A549 (cell line): ENCODE data around the gene AFF3. TPM values are rescaled to one million over a fixed set of nuclear protein-coding genes. Genes with fewer than 3 reads are reported as not detected.

ENCODE experiments used
- ATAC-seq, 2 experiments: fragments of 200-7000 bp in 1 of 2; fragments of >200 bp in 1 of 2; cut with Nextera tagmentation in 1 of 2; cut with Tn5 transposase in 1 of 2; 3 replicates each; pipeline versions ENCODE4 v1.8.0 to v1.9.1; 2018 to 2020; ENCODE audit warnings: mild to moderate bottlenecking in 1 of 2, moderate library complexity in 1 of 2
- CTCF ChIA-PET: fragments of 300-600 bp; sonication (Branson Sonifier 250); formaldehyde crosslinking; extraction: SDS; loops from one replicate; lab custom pipeline; 2021; ENCODE audit warnings: antibody characterized with exemption, inconsistent platforms; lab: Yijun Ruan, JAX
- POLR2A ChIA-PET: fragments of 350-600 bp; formaldehyde crosslinking; extraction: SDS; loops from one replicate; lab custom pipeline; 2021; ENCODE audit warnings: antibody characterized with exemption, inconsistent platforms; lab: Yijun Ruan, JAX
- DNase-seq, 2 experiments: peaks; one replicate each; pipeline versions ENCODE4 v3.0.0 to v3.0.0-alpha.2; 2011 to 2016; ENCODE audit warnings: low read depth in 1 of 2, low spot score in 1 of 2
- FAIRE-seq: peaks from 2 replicates; lab custom pipeline; 2011; peaks lifted over from hg19 to GRCh38; lab: Jason Lieb, UNC
- H3K27ac ChIP-seq, 2 experiments: fragments of >200 bp; sonication (Bioruptor Twin); formaldehyde crosslinking; 3 replicates each; pipeline ENCODE4 v1.5.1; 2016 to 2017
- H3K4me1 ChIP-seq: fragments of >200 bp; sonication (Bioruptor Twin); formaldehyde crosslinking; 3 replicates; pipeline ENCODE4 v1.6.1; 2016
- H3K4me2 ChIP-seq: fragments of >200 bp; sonication (Bioruptor Twin); formaldehyde crosslinking; 3 replicates; pipeline ENCODE4 v1.6.1; 2016
- H3K4me3 ChIP-seq: fragments of >200 bp; sonication (Bioruptor Twin); formaldehyde crosslinking; 3 replicates; pipeline ENCODE4 v1.5.1; 2016
- H3K9me3 ChIP-seq: fragments of >200 bp; sonication (Bioruptor Twin); formaldehyde crosslinking; 3 replicates; pipeline ENCODE4 v1.6.1; 2016
- CBX2 ChIP-seq: fragments of 200-600 bp; sonication (generic); IDR thresholded peaks from 2 replicates; pipeline ENCODE4 v1.6.1; 2016; ENCODE audit warnings: low read depth, mild to moderate bottlenecking, borderline replicate concordance
- CBX8 ChIP-seq: fragments of 200-600 bp; sonication (generic); IDR thresholded peaks from 2 replicates; pipeline ENCODE4 v1.6.1; 2016
- CHD2 ChIP-seq: fragments of 150-350 bp; IDR thresholded peaks from 2 replicates; pipeline ENCODE4 v1.6.1; 2014; ENCODE audit warnings: low read length; ENCODE audit not compliant: partially characterized antibody
- CHD4 ChIP-seq: fragments of 200-600 bp; sonication (generic); IDR thresholded peaks from 2 replicates; pipeline ENCODE4 v1.6.1; 2016; ENCODE audit warnings: antibody characterized with exemption, mild to moderate bottlenecking, borderline replicate concordance
- CTCF ChIP-seq: fragments of >200 bp; sonication (Bioruptor Twin); formaldehyde crosslinking; IDR thresholded peaks from 3 replicates; pipeline ENCODE4 v1.5.1; 2016
- ELK1 ChIP-seq: fragments of 150-350 bp; IDR thresholded peaks from 2 replicates; pipeline ENCODE4 v1.6.1; 2014; ENCODE audit warnings: low read depth, mild to moderate bottlenecking, low read length
- ESRRA ChIP-seq: fragments of 150-350 bp; IDR thresholded peaks from 2 replicates; pipeline ENCODE4 v1.6.1; 2014; ENCODE audit warnings: mild to moderate bottlenecking, low read length, borderline replicate concordance
- FOSL2 ChIP-seq, 2 experiments: fragments of 450-650 bp in 1 of 2; fragments of >200 bp in 1 of 2; sonication (Bioruptor Twin) in 1 of 2; formaldehyde crosslinking; IDR thresholded peaks; 2 replicates each; pipeline versions ENCODE4 v1.5.0 to v1.6.1; 2016 to 2020; ENCODE audit warnings: mild to moderate bottlenecking in 1 of 2, moderate library complexity in 1 of 2
- FOXS1 ChIP-seq: fragments of 250-450 bp; sonication (Bioruptor Pico); IDR thresholded peaks from 2 replicates; pipeline ENCODE4 v1.5.0; 2020; ENCODE audit warnings: mild to moderate bottlenecking, moderate library complexity
- GATA3 ChIP-seq: IDR thresholded peaks from 2 replicates; pipeline ENCODE4 v1.6.1; 2012; ENCODE audit warnings: borderline replicate concordance
- HDAC2 ChIP-seq: fragments of 200-600 bp; sonication (generic); IDR thresholded peaks from 2 replicates; pipeline ENCODE4 v1.6.1; 2016
- HES2 ChIP-seq: fragments of >200 bp; sonication (Bioruptor Twin); formaldehyde crosslinking; IDR thresholded peaks from 2 replicates; pipeline ENCODE4 v1.6.1; 2016
- HEYL ChIP-seq: fragments of 250-450 bp; sonication (Bioruptor Pico); IDR thresholded peaks from 2 replicates; pipeline ENCODE4 v1.8.0; 2021; ENCODE audit warnings: mild to moderate bottlenecking, moderate library complexity
- HOXA7 ChIP-seq: fragments of 250-450 bp; sonication (Bioruptor Pico); IDR thresholded peaks from 2 replicates; pipeline ENCODE4 v1.5.0; 2020; ENCODE audit warnings: mild to moderate bottlenecking, moderate library complexity
- HOXB13 ChIP-seq: fragments of 250-450 bp; sonication (Bioruptor Pico); IDR thresholded peaks from 2 replicates; pipeline ENCODE4 v1.5.0; 2020; ENCODE audit warnings: low read depth, mild to moderate bottlenecking, moderate library complexity
- HOXB5 ChIP-seq: fragments of 250-450 bp; sonication (Bioruptor Pico); IDR thresholded peaks from 2 replicates; pipeline ENCODE4 v1.5.0; 2020; ENCODE audit warnings: mild to moderate bottlenecking, moderate library complexity
- JUNB ChIP-seq: fragments of >200 bp; sonication (Bioruptor Twin); formaldehyde crosslinking; IDR thresholded peaks from 2 replicates; pipeline ENCODE4 v1.6.1; 2016
- KDM1A ChIP-seq: fragments of 200-600 bp; sonication (generic); IDR thresholded peaks from 2 replicates; pipeline ENCODE4 v1.6.1; 2016; ENCODE audit warnings: low read depth, mild to moderate bottlenecking
- MYC ChIP-seq: IDR thresholded peaks from 2 replicates; pipeline ENCODE4 v1.6.1; 2012; ENCODE audit warnings: mild to moderate bottlenecking, inconsistent platforms, low read length, improper control_type of control experiment, borderline replicate concordance
- NR3C1 ChIP-seq: fragments of >200 bp; sonication (Bioruptor Twin); formaldehyde crosslinking; IDR thresholded peaks from 3 replicates; pipeline ENCODE4 v1.6.1; 2017
- POLR2A ChIP-seq: IDR thresholded peaks from 2 replicates; pipeline ENCODE4 v1.6.1; 2012; ENCODE audit warnings: mild to moderate bottlenecking, low read length
- REST ChIP-seq: fragments of 200-600 bp; sonication (generic); IDR thresholded peaks from 2 replicates; pipeline ENCODE4 v1.6.1; 2016; ENCODE audit warnings: antibody characterized with exemption, mild to moderate bottlenecking, moderate library complexity
- RNF2 ChIP-seq: fragments of 200-600 bp; sonication (generic); IDR thresholded peaks from 2 replicates; pipeline ENCODE4 v1.6.1; 2016; ENCODE audit warnings: low read depth, mild to moderate bottlenecking, antibody characterized with exemption, moderate library complexity, borderline replicate concordance
- SMC3 ChIP-seq: fragments of >200 bp; sonication (Bioruptor Twin); formaldehyde crosslinking; IDR thresholded peaks from 3 replicates; pipeline ENCODE4 v1.6.1; 2018; ENCODE audit warnings: inconsistent platforms
- TP53 ChIP-seq: fragments of 250-450 bp; sonication (Bioruptor Pico); IDR thresholded peaks from 2 replicates; pipeline ENCODE4 v1.5.0; 2021; ENCODE audit warnings: mild to moderate bottlenecking, moderate library complexity
- ZC3H11A ChIP-seq: fragments of 450-650 bp; IDR thresholded peaks from 2 replicates; pipeline ENCODE4 v1.6.1; 2014; ENCODE audit warnings: antibody characterized with exemption, mild to moderate bottlenecking
- ZFP36 ChIP-seq: fragments of 450-650 bp; IDR thresholded peaks from 2 replicates; pipeline ENCODE4 v1.6.1; 2014; ENCODE audit warnings: borderline replicate concordance; ENCODE audit not compliant: partially characterized antibody
- WGBS: methylation state at CpG from one replicate; pipeline ENCODE4 v1.1.6; 2017; ENCODE audit errors: missing lambda C conversion rate; 5-methylcytosine and 5-hydroxymethylcytosine counted together
- polyA plus RNA-seq, 4 experiments: library from polyadenylated mRNA; depleted of rRNA in 3 of 4; stranded (reverse); fragments of >200 nt; fragmentation: RNase III in 1 of 4; extraction: RNeasy Plus Mini Kit Qiagen cat#74134 plus additional on column Dnase treatment in 1 of 4; gene quantifications; 2 replicates in 3 of 4; 3 replicates in 1 of 4; pipeline ENCODE4 v1.2.3, GENCODE V29; 2011 to 2017

The AFF3 gene
- polyA plus RNA-seq, 2 of the 4 experiments (the other 2 are of a cell fraction), result not detected

GRCh38 chr2:99621106-99621505 lies 521.3 kb downstream of the AFF3 start (continued):
- no peak for TF ChIP-seq ESRRA
- TF ChIP-seq, all 56 proteins: peak for 0

GRCh38 chr2:99619151-99619550 lies 523.2 kb downstream of the AFF3 start:
- Histone ChIP-seq H3K4me1 (no peaks in the 10 kb centered on the region), H3K27ac (no peak overlapping the region), H3K9me3 (no peaks in the 10 kb centered on the region), H3K4me3 (no peak overlapping the region), H3K4me2 (no peak overlapping the region)
- 88% methylated on average over 1 of the region's 1 CpG for WGBS
- ChIA-PET CTCF (interaction anchor here (1.2 kb wide), 1 partner anchor 60 kb away, joined by 4 read pairs; no protein-coding TSS in a partner anchor), POLR2A (no interaction called here)
- DNase-seq (no peak), ATAC-seq (no peak), FAIRE-seq (no peak)
- TF ChIP-seq NR3C1, result no peak
- TF ChIP-seq ELK1, result no peak
- no peak for TF ChIP-seq POLR2A
- TF ChIP-seq HES2, result no peak
- TF ChIP-seq CTCF, result no peak
- TF ChIP-seq CHD4, result no peak
- TF ChIP-seq SMC3, result no peak
- TF ChIP-seq REST, result no peak
- TF ChIP-seq ESRRA, result no peak
- TF ChIP-seq HEYL (CRISPR knock-in tag), result no peak
- TF ChIP-seq MYC, result no peak
- TF ChIP-seq FOSL2 (IDR thresholded peaks at IDR 0.05), result no peak
- TF ChIP-seq FOSL2 (CRISPR knock-in tag; IDR thresholded peaks at IDR 0.05), result no peak
- TF ChIP-seq CBX2, result no peak
- TF ChIP-seq KDM1A, result no peak

GRCh38 chr2:99618579-99619097 lies 523.8 kb downstream of the AFF3 start:
- CTCF ChIA-PET, result interaction anchor here (0.7 to 1.2 kb wide), 2 partner anchors 59 to 1169 kb away, joined by 3 to 4 read pairs; no protein-coding TSS in a partner anchor
- DNase-seq, result no peak
- 3% methylated on average over 6 of the region's 6 CpGs for WGBS
- TF ChIP-seq ZC3H11A (no peak), RNF2 (no peak), REST (no peak), HOXA7 (CRISPR knock-in tag) (no peak), ZFP36 (no peak), FOXS1 (CRISPR knock-in tag) (no peak), HEYL (CRISPR knock-in tag) (no peak), HOXB5 (CRISPR knock-in tag) (no peak), TP53 (no peak), HDAC2 (no peak), CBX8 (no peak), CHD2 (no peak), GATA3 (no peak), HOXB13 (CRISPR knock-in tag) (no peak), JUNB (no peak)

More at GRCh38 chr2:99618579-99619097, 523.8 kb downstream of the AFF3 start:
- no peak overlapping the region for H3K27ac ChIP-seq
- POLR2A ChIA-PET, result interaction anchor here (0.6 kb wide), 1 partner anchor 798 kb away, joined by 4 read pairs; no protein-coding TSS in a partner anchor
- H3K9me3 ChIP-seq, result no peaks in the 10 kb centered on the region
- no peak for FAIRE-seq
- no peaks in the 10 kb centered on the region for H3K4me1 ChIP-seq
- H3K4me2 ChIP-seq, result no peak overlapping the region
- ATAC-seq, result no peak
- no peak overlapping the region for H3K4me3 ChIP-seq
